H1 (cell line): ENCODE results near the gene GALNT7. TPM values are rescaled to one million over a fixed set of nuclear protein-coding genes. Genes with fewer than 3 reads are reported as not detected.

Experiments used
- CTCF ChIA-PET: fragments of 300-600 bp; sonication (Branson Sonifier 250); formaldehyde crosslinking; loops from one replicate; lab custom pipeline; 2021; ENCODE audit not compliant: partially characterized antibody; lab: Charles Lee
- POLR2A ChIA-PET: fragments of 300-600 bp; sonication (Branson Sonifier 250); formaldehyde crosslinking; loops from one replicate; lab custom pipeline; 2021; ENCODE audit warnings: inconsistent platforms; ENCODE audit not compliant: partially characterized antibody; lab: Charles Lee
- DNase-seq, 2 experiments: peaks; one replicate each; pipeline versions ENCODE4 v3.0.0 to v3.0.0-alpha.2; 2010 to 2022; ENCODE audit warnings: low spot score in 2 of 2, low read depth in 1 of 2, mixed read lengths in 1 of 2
- FAIRE-seq: peaks from 2 replicates; lab custom pipeline; 2011; peaks lifted over from hg19 to GRCh38; lab: Jason Lieb, UNC
- H2AFZ ChIP-seq: 2 replicates; pipeline ENCODE4 v1.8.1; 2012; ENCODE audit warnings: low read length, inconsistent platforms
- H2AK5ac ChIP-seq: 2 replicates; pipeline ENCODE4 v1.6.1; 2013; ENCODE audit warnings: low read depth, low read length
- H2BK120ac ChIP-seq: replicated peaks from 2 replicates; pipeline ENCODE3; 2013; ENCODE audit warnings: low read depth, low read length, inconsistent platforms
- H2BK12ac ChIP-seq: 2 replicates; pipeline ENCODE4 v1.6.1; 2013; ENCODE audit warnings: low read depth, low read length
- H2BK15ac ChIP-seq: 2 replicates; pipeline ENCODE4 v1.6.1; 2013; ENCODE audit warnings: low read length
- H2BK20ac ChIP-seq: 2 replicates; pipeline ENCODE4 v1.6.1; 2013; ENCODE audit warnings: low read length
- H2BK5ac ChIP-seq: 2 replicates; pipeline ENCODE4 v1.6.1; 2013; ENCODE audit warnings: low read depth, low read length
- H3K14ac ChIP-seq: 2 replicates; pipeline ENCODE4 v1.6.1; 2013; ENCODE audit warnings: inconsistent platforms; ENCODE audit not compliant: insufficient read length
- H3K18ac ChIP-seq: 2 replicates; pipeline ENCODE4 v1.6.1; 2013; ENCODE audit warnings: low read length; ENCODE audit errors: extremely low read depth
- H3K23ac ChIP-seq: 2 replicates; pipeline ENCODE4 v1.6.1; 2013; ENCODE audit warnings: inconsistent platforms; ENCODE audit not compliant: insufficient read length
- H3K23me2 ChIP-seq: 2 replicates; pipeline ENCODE4 v1.6.1; 2013; ENCODE audit warnings: low read depth, low read length
- H3K27ac ChIP-seq: 2 replicates; pipeline ENCODE4 v1.6.1; 2011; ENCODE audit warnings: low read depth, low read length, inconsistent platforms
- H3K27me3 ChIP-seq, 4 experiments: replicated peaks in 1 of 4; 1 replicate in 1 of 4; 2 replicates in 3 of 4; pipeline versions ENCODE4 v1.6.1 to v1.8.1; 2011 to 2013; ENCODE audit warnings: low read length in 3 of 4, mild to moderate bottlenecking in 3 of 4, inconsistent platforms in 2 of 4, mixed read lengths in 2 of 4, moderate library complexity in 1 of 4; ENCODE audit not compliant: control insufficient read depth in 3 of 4, insufficient read depth in 3 of 4; ENCODE audit errors: extremely low read depth in 1 of 4
- H3K36me3 ChIP-seq, 4 experiments: 2 replicates each; pipeline versions ENCODE4 v1.6.1 to v1.8.1; 2011 to 2013; ENCODE audit warnings: mild to moderate bottlenecking in 4 of 4, low read length in 3 of 4, moderate library complexity in 2 of 4, control low read depth in 1 of 4, inconsistent platforms in 1 of 4; ENCODE audit not compliant: insufficient read depth in 4 of 4, control insufficient read depth in 2 of 4
- H3K4ac ChIP-seq: replicated peaks from 2 replicates; pipeline ENCODE3; 2013; ENCODE audit warnings: low read length, low read depth, mixed read lengths, inconsistent platforms; ENCODE audit not compliant: insufficient read length
- H3K4me1 ChIP-seq, 4 experiments: replicated peaks in 1 of 4; 1 replicate in 1 of 4; 2 replicates in 3 of 4; pipeline versions ENCODE4 v1.6.1 to v1.8.1; 2011 to 2013; ENCODE audit warnings: low read length in 3 of 4, inconsistent platforms in 2 of 4, mixed read lengths in 1 of 4; ENCODE audit not compliant: insufficient read depth in 4 of 4, control insufficient read depth in 3 of 4
- H3K4me2 ChIP-seq, 2 experiments: 2 replicates each; pipeline versions ENCODE4 v1.6.1 to v1.8.1; 2011 to 2013; ENCODE audit warnings: low read depth in 2 of 2, low read length in 2 of 2, control low read depth in 1 of 2, inconsistent platforms in 1 of 2, mild to moderate bottlenecking in 1 of 2; ENCODE audit not compliant: insufficient read depth in 1 of 2
- H3K4me3 ChIP-seq, 4 experiments: fragments of 200-600, 300-600 bp in 1 of 4; sonication (generic), shearing (Covaris generic), sonication (Bioruptor Twin) in 1 of 4; 2 replicates each; pipeline versions ENCODE4 v1.5.1 to v1.8.1; 2011 to 2016; ENCODE audit warnings: low read length in 4 of 4, low read depth in 3 of 4, control low read depth in 2 of 4, inconsistent platforms in 2 of 4, mild to moderate bottlenecking in 2 of 4, mixed read lengths in 1 of 4, moderate library complexity in 1 of 4; ENCODE audit not compliant: insufficient read depth in 2 of 4; ENCODE audit errors: extremely low read depth in 1 of 4
- H3K56ac ChIP-seq: replicated peaks from 2 replicates; pipeline ENCODE3; 2013; ENCODE audit warnings: low read depth, mild to moderate bottlenecking, mixed read lengths, low read length, inconsistent platforms; ENCODE audit not compliant: insufficient read length
- H3K79me1 ChIP-seq: 2 replicates; pipeline ENCODE4 v1.6.1; 2013; ENCODE audit warnings: low read depth, low read length, control low read depth
- H3K79me2 ChIP-seq, 2 experiments: 2 replicates each; pipeline versions ENCODE4 v1.6.1 to v1.8.1; 2012 to 2013; ENCODE audit warnings: low read length in 2 of 2, mild to moderate bottlenecking in 2 of 2, inconsistent platforms in 1 of 2; ENCODE audit not compliant: insufficient read depth in 2 of 2, control insufficient read depth in 1 of 2
- H3K9ac ChIP-seq, 4 experiments: replicated peaks in 1 of 4; 1 replicate in 1 of 4; 2 replicates in 3 of 4; pipeline versions ENCODE4 v1.6.1 to v1.8.1; 2011 to 2013; ENCODE audit warnings: low read depth in 3 of 4, low read length in 3 of 4, control low read depth in 2 of 4, mild to moderate bottlenecking in 2 of 4, moderate library complexity in 2 of 4, inconsistent platforms in 1 of 4; ENCODE audit errors: extremely low read depth in 1 of 4
- H3K9me3 ChIP-seq, 2 experiments: 2 replicates each; pipeline versions ENCODE4 v1.6.1 to v1.8.1; 2012 to 2013; ENCODE audit warnings: mild to moderate bottlenecking in 2 of 2, moderate library complexity in 2 of 2, control low read depth in 1 of 2, inconsistent platforms in 1 of 2, low read depth in 1 of 2, low read length in 1 of 2, mixed read lengths in 1 of 2; ENCODE audit not compliant: insufficient read depth in 2 of 2
- H4K20me1 ChIP-seq, 2 experiments: replicated peaks in 1 of 2; 2 replicates each; pipeline versions ENCODE3 to v1.8.1; 2011 to 2013; ENCODE audit warnings: inconsistent platforms in 2 of 2, low read length in 2 of 2, mild to moderate bottlenecking in 1 of 2; ENCODE audit not compliant: insufficient read depth in 2 of 2, control insufficient read depth in 1 of 2
- H4K5ac ChIP-seq: 2 replicates; pipeline ENCODE4 v1.6.1; 2013; ENCODE audit warnings: low read length, low read depth, mixed read lengths, inconsistent platforms; ENCODE audit not compliant: insufficient read length
- H4K8ac ChIP-seq: 2 replicates; pipeline ENCODE4 v1.8.0; 2013; ENCODE audit warnings: mild to moderate bottlenecking, moderate library complexity, low read length, inconsistent platforms; ENCODE audit not compliant: insufficient read depth; ENCODE audit errors: extremely low read depth
- H4K91ac ChIP-seq: replicated peaks from 2 replicates; pipeline ENCODE3; 2013; ENCODE audit warnings: low read length, mixed read lengths, inconsistent platforms; ENCODE audit not compliant: insufficient read length
- BACH1 ChIP-seq: IDR thresholded peaks from 2 replicates; pipeline ENCODE4 v1.6.1; 2012; ENCODE audit warnings: low read length, improper control_type of control experiment
- CHD1 ChIP-seq: IDR thresholded peaks from 2 replicates; pipeline ENCODE4 v1.6.1; 2012; ENCODE audit warnings: low read depth, low read length, improper control_type of control experiment
- HDAC2 ChIP-seq, 2 experiments: fragments of 300-600 bp in 1 of 2; sonication (generic) in 1 of 2; IDR thresholded peaks; 2 replicates each; pipeline ENCODE4 v1.6.1; 2011 to 2012; ENCODE audit warnings: low read depth in 2 of 2, low read length in 2 of 2, mild to moderate bottlenecking in 2 of 2, moderate library complexity in 2 of 2, borderline replicate concordance in 1 of 2, inconsistent platforms in 1 of 2
- RAD21 ChIP-seq, 2 experiments: IDR thresholded peaks in 1 of 2; conservative IDR thresholded peaks in 1 of 2; 2 replicates each; pipeline ENCODE4 v1.6.1; 2011; ENCODE audit warnings: low read depth in 2 of 2, low read length in 2 of 2, improper control_type of control experiment in 1 of 2, inconsistent platforms in 1 of 2, mild to moderate bottlenecking in 1 of 2, moderate library complexity in 1 of 2
- RNF2 ChIP-seq: fragments of 200-900, 300-1000 bp; sonication (generic); IDR thresholded peaks from 2 replicates; pipeline ENCODE4 v1.7.1; 2016; ENCODE audit warnings: borderline replicate concordance, low read depth, mild to moderate bottlenecking, antibody characterized with exemption, low read length; ENCODE audit not compliant: poor library complexity, severe bottlenecking; ENCODE audit errors: missing control alignments
- SIRT6 ChIP-seq: IDR thresholded peaks from one replicate; pipeline ENCODE4 v1.7.1; 2012; ENCODE audit warnings: low read length, inconsistent platforms
- SP1 ChIP-seq: IDR thresholded peaks from 2 replicates; pipeline ENCODE4 v1.6.1; 2011; ENCODE audit warnings: low read depth, low read length
- SP4 ChIP-seq: IDR thresholded peaks from 2 replicates; pipeline ENCODE4 v1.6.1; 2012; ENCODE audit warnings: low read length, inconsistent platforms
- SRF ChIP-seq: IDR thresholded peaks from 2 replicates; pipeline ENCODE4 v1.6.1; 2011; ENCODE audit warnings: mild to moderate bottlenecking, low read depth, low read length, moderate library complexity
- TAF7 ChIP-seq: optimal IDR thresholded peaks from 2 replicates; pipeline ENCODE3; 2011; ENCODE audit warnings: low read depth, mild to moderate bottlenecking, inconsistent platforms, low read length, moderate library complexity, borderline replicate concordance
- polyA plus RNA-seq, 7 experiments: library from polyadenylated mRNA; depleted of rRNA in 3 of 7; stranded (reverse) in 5 of 7; unstranded in 2 of 7; fragments of >200 nt in 5 of 7; fragments of 200-250 nt in 2 of 7; gene quantifications; 1 replicate in 5 of 7; 2 replicates in 1 of 7; 4 replicates in 1 of 7; pipeline versions ENCODE4 v1.2.1 to v1.2.3, GENCODE V29; 2011 to 2013; ENCODE audit warnings: missing spikeins in 2 of 7, mixed read lengths in 2 of 7
- total RNA-seq: library from RNA; stranded (reverse); fragmentation: NEBNext Ultra II Directional; extraction: Animal tissue kit (Norgen Biotek cat#: 25700); gene quantifications from 2 replicates; pipeline ENCODE4 v1.2.1, GENCODE V29; 2021
- TF ChIP-seq, protein P1 (sequence below), 3 experiments: IDR thresholded peaks; 1 replicate in 2 of 3; 2 replicates in 1 of 3; pipeline versions ENCODE4 v1.5.1 to v1.6.1; 2011; ENCODE audit warnings: low read length in 3 of 3, mild to moderate bottlenecking in 3 of 3, inconsistent platforms in 2 of 3, low read depth in 1 of 3, moderate library complexity in 1 of 3; ENCODE audit not compliant: insufficient read depth in 1 of 3; ENCODE audit errors: control extremely low read depth in 1 of 3

Gene GALNT7
- total and polyA plus RNA-seq, 2 of the 8 experiments (the other 6 are each of a cell fraction or from before 2014, with no cell fraction given): 22.4 to 85.5 TPM

- Histone ChIP-seq H3K79me1 (peaks cover 8% of the 10 kb centered on the region), H3K4me2 (no peak overlapping the region), H4K5ac (no peak overlapping the region), H3K4me1 (peaks cover 3 to 31% (median 14%) of the 10 kb centered on the region in 4 experiments), H3K27ac (no peak overlapping the region), H2AFZ (no peak overlapping the region), H3K14ac (no peak overlapping the region), H3K56ac (no peak overlapping the region), H2AK5ac (no peak overlapping the region), H4K20me1 (peaks cover 2 to 5% of the 10 kb centered on the region in 2 experiments), H4K8ac (no peak overlapping the region), H3K18ac (no peak overlapping the region), H3K4ac (no peak overlapping the region), H2BK15ac (no peak overlapping the region), H2BK5ac (no peak overlapping the region), H2BK120ac (no peak overlapping the region), H3K23me2 (no peaks in the 10 kb centered on the region), H3K23ac (no peak overlapping the region), H3K9me3 (no peaks in the 10 kb centered on the region), H2BK20ac (no peak overlapping the region), H3K27me3 (no peaks in the 10 kb centered on the region; a peak in 1 of 7 replicates), H3K36me3 (peaks cover 0 to 3% (median 0%) of the 10 kb centered on the region in 4 experiments; a peak in 1 of 8 replicates), H3K79me2 (peaks cover 3 to 84% of the 10 kb centered on the region in 2 experiments; a peak in 3 of 4 replicates), H3K4me3 (no peak overlapping the region), H2BK12ac (no peak overlapping the region), H3K9ac (no peak overlapping the region), H4K91ac (no peak overlapping the region)
- DNase-seq (no peak), FAIRE-seq (no peak)
- CTCF ChIA-PET: interaction anchor here (0.7 to 1.7 kb wide), 5 partner anchors 9 to 236 kb away, joined by 3 to 6 read pairs (median 3); partner anchors contain the start of gene GALNT7
- POLR2A ChIA-PET: no interaction called here
- TF ChIP-seq CHD1 (no peak), SP1 (no peak), TAF7 (no peak), SP4 (no peak), SRF (no peak), RNF2 (no peak), HDAC2 (IDR thresholded peaks at IDR 0.05; ENCODE audit: borderline replicate concordance in 1 of 2, low read depth in 2 of 2, low read length in 2 of 2) (no peak), BACH1 (no peak), RAD21 (IDR thresholded peaks at IDR 0.05 in 1 of 2, conservative IDR thresholded peaks at IDR 0.05 in 1 of 2; ENCODE audit: low read depth in 2 of 2, low read length in 2 of 2) (no peak), SIRT6 (no peak)
- TF ChIP-seq, protein P1, sequence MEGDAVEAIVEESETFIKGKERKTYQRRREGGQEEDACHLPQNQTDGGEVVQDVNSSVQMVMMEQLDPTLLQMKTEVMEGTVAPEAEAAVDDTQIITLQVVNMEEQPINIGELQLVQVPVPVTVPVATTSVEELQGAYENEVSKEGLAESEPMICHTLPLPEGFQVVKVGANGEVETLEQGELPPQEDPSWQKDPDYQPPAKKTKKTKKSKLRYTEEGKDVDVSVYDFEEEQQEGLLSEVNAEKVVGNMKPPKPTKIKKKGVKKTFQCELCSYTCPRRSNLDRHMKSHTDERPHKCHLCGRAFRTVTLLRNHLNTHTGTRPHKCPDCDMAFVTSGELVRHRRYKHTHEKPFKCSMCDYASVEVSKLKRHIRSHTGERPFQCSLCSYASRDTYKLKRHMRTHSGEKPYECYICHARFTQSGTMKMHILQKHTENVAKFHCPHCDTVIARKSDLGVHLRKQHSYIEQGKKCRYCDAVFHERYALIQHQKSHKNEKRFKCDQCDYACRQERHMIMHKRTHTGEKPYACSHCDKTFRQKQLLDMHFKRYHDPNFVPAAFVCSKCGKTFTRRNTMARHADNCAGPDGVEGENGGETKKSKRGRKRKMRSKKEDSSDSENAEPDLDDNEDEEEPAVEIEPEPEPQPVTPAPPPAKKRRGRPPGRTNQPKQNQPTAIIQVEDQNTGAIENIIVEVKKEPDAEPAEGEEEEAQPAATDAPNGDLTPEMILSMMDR (IDR thresholded peaks at IDR 0.05; ENCODE audit: control extremely low read depth in 1 of 3, insufficient read depth in 1 of 3, low read depth in 1 of 3, low read length in 3 of 3): no peak
Observed at GRCh38 chr4:173248690-173249089, 80.1 kb downstream of the GALNT7 start.
